ENCODE measurements around the gene CMTM3.
"Not testable (repeated sequence)": the region's sequence is repeated elsewhere in the genome, so short reads cannot be mapped to it uniquely, and the experiment has no call there.

CMTM3 gene, protein sequence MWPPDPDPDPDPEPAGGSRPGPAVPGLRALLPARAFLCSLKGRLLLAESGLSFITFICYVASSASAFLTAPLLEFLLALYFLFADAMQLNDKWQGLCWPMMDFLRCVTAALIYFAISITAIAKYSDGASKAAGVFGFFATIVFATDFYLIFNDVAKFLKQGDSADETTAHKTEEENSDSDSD

DNA sequence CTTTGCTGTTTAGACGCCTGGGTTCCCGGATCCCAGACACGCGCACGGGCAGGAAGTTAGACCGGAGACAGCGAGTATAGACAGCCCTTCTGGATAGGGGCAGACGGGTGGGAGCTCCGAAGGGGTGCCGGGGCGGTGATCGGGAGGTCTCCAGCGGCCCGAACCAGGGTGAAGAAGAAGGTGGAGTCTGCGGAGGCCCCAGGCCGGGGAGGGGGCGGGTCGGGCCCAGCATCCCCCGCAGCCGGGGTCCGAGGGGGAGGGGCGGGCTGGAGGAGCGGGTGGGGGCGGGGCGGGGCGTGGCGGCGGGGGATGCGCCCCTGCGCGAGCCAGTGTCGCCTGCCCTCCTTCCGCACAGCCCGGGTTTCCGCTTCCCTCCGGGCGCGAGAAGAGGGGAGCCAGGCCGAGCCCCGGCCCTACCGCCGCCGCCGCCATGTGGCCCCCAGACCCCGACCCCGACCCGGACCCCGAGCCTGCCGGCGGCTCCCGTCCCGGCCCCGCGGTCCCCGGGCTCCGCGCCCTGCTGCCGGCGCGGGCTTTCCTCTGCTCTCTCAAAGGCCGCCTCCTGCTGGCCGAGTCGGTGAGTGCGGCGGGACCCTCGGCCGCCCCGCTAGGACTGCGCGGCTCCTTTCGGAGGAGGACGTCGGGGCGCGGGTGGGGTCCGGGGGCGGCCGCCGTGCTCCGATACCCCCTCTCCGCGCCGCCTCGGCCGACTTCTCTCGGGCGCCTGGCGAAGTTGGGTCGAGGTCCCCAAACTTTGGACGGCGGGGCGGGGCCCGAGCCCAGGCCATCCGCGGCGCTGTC lies at the start of gene CMTM3:
Gene CMTM3 (plus strand): TSS at position 329 of the 801 bp plus-strand sequence. CDS start 102 bp downstream, at position 431.
- DNase-seq, result peak; percentile 28

DNA sequence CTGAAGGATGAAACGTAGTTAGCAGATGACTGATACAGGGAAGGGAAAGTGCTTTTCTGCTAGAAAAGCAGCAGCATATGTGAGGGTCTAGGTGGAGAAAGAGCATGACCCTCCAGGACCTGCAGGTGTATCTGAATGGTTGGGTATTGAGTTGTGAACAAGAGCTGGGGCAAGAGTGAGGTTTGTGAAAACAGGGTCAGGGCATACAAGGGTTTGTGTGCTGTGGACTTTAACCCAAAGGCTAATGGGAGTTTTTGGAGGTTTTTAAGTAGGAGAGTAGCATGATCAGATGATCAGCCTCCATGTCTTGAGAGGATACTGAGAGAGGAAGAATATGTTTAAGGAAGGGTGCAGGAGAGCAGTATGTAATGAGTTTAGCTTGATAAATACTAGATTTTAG lies 44.4 kb upstream of the CMTM3 start:
- no peak for DNase-seq

DNA sequence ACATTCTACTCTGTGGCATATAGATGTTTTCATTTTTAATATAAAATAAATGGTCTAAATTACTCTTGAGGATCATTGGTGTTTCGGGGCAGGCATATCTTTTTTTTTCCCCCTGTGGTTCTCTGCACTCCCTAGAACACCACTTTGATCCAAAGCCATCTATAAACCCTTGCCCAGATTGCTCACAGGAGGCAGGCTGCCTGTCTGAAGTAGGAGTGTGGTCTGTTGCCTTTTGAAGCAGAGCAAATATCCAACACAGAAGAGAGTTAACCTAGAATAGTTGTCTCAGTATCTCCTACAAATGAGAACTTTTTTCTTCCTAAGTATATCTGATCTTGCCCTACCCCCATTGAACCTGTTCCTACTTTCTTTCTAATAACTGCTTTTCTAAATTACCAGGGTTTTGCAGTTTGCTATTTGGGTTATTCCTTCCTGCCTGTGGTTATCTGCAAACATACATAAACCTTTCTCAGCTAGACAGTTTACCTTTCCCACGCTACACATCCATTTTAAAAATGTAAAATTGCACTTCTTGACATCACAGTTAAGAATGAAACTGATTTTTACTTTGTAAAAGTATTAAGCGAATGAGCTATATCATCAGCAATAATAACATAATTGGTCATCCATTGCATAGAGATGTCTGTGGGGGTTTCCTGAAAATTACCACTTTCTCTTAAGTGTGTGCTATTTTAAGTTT lies 43.0 kb upstream of the CMTM3 start:
- no peak for DNase-seq

DNA sequence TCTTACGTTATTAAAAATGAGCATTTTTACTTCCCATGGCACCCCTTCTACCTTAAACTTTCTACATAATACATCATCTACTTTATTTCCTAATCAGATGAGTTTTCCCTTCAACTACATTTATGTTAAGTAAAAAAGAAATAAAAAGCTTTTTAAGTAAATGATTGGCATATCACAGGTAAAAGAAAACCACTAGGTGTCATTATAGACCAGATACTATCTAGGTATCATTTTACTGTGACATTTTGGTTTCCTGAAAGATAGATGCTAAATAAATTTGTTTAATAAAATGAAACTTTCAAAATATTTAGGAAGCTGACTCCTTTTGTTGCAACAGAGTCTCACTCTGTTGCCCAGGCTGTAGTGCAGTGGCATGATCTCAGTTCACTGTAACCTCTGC lies 42.1 kb upstream of the CMTM3 start:
- no peak for DNase-seq

DNA sequence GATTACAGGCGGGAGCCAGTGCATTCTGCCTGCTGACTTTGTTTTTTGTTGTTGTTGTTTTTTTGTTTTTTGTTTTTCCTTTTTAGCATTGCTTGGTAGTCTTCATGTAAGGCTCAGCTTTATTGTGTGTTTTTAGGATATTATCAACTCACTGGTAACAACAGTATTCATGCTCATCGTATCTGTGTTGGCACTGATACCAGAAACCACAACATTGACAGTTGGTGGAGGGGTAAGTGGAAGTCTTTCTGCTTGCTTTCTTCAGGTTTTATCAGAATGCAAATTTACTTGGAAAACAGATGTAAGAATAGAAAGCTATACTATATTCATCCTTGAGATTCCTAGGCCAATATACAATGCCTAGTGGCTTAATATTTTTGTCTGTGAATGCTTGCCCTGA lies 41.5 kb upstream of the CMTM3 start:
- no peak for DNase-seq

DNA sequence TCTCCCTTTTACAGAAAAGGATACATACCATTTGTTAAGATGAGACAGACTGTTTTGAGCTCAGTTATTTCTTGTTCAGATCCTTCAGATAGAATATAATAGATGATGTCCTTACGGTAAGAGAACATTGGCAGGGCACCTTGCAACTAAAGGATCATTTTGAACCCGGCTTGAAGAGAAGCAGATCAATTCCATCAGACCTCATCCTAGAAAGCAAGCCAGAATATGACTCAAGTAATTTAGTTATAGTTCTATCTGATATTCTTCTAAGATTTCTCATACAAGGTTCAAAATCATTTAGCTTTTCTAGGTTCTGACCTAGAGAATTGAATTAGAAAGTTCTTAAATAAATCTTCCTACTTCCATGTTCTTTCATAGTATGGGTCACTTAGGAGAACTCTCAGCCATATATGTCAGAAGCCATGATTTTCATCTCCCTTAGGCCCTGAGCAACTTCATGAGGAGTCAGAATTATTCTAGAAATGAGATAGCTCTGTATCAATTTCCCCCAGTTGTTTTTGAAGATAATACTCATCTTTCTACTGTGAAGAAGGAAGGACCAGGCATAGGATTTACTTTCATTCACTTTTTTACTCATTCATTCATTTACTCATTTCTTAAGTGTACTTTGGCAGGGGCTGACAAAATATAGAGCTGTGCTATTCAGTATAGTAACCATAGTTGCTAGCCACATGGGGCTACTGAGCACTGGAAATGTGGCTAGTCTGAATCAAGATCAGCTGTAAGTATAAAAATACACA lies 40.8 kb upstream of the CMTM3 start:
- no peak for DNase-seq

DNA sequence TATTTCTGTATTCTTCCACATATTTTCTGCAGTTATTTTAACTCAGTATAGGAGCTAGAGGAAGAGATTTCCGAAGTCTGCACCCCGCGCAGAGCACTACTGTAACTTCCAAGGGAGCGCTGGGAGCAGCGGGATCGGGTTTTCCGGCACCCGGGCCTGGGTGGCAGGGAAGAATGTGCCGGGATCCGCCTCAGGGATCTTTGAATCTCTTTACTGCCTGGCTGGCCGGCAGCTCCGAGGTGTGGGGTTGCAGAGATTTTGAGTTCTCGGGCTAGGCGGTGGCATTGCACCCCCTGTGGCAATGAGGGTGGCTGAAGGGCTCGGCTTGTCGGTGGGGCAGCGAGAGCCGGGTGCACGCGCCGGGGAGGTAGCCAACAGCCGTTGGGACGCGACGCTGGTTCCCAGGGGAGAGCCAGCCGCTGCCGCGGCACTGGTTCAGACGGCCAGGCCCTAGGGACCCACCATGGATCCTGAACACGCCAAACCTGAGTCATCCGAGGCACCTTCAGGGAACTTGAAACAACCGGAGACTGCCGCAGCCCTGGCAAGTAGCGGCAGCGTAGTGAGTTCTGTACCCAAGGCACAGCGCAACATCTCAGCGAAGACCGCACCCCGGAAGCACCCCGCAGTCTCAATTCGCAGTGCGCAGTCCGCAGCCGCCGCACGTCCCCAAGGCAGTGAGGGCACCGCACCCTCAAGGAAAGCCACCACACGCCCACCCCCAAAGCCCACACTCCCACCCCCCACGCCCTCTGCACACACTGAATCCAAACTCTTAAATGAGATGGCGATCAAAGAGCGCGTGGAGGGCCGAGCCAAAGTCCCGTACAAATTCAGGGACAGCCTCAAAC lies 38.2 kb upstream of the CMTM3 start, which contains the start of gene CMTM1:
Gene CMTM1 (plus strand): TSS at position 389 of the 851 bp plus-strand sequence. CDS start 75 bp downstream, at position 464.
- DNase-seq, result no peak

DNA sequence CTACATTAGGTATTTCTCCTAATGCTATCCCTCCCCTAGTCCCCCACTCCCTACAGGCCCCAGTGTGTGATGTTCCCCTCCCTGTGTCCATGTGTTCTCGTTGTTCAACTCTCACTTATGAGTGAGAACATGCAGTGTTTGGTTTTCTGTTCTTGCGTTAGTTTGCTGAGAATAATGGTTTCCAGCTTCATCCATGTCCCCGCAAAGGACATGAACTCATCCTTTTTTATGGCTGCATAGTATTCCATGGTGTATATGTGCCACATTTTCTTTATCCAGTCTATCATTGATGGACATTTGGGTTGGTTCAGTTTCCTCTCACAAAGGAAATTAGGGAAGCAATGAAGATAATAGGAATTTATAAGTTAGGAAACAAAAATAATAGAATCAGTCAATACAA lies 37.2 kb upstream of the CMTM3 start:
- DNase-seq, result not testable (repeated sequence)

DNA sequence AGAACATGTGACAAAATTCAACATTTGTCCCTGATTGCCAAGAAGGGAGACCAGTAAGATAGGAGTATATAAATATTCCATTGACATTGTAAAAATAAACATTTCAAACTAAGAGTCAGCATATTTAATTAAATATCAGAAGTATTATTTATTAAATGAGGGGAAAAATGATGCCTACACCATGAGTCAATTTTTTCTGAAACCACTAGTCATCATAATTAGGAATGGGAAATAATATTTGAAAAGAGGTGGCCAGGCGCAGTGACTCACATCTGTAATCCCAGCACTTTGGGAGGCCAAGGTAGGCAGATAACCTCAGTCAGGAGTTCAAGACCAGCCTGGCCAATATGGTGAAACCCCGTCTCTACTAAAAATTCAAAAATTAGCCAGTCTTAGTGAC lies 36.1 kb upstream of the CMTM3 start:
- no peak for DNase-seq

DNA sequence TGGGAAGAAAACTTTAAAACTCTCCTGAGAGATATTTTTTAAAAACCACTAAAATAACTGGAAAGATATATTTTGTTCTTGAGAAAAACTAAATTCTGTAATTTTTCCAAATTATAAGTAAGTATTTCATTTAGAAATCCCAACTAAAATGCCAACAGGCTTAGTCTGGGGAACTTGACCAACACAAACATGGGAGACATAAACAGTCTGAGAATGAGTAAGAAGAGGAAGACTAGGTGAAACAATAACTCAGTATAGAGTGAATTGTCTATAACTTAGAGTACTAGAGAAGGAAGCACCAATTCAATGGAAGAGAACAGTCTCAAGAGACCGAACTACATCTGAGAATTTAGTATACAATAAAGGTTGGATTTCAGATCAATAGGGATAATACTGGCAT lies 35.4 kb upstream of the CMTM3 start:
- no peak for DNase-seq

DNA sequence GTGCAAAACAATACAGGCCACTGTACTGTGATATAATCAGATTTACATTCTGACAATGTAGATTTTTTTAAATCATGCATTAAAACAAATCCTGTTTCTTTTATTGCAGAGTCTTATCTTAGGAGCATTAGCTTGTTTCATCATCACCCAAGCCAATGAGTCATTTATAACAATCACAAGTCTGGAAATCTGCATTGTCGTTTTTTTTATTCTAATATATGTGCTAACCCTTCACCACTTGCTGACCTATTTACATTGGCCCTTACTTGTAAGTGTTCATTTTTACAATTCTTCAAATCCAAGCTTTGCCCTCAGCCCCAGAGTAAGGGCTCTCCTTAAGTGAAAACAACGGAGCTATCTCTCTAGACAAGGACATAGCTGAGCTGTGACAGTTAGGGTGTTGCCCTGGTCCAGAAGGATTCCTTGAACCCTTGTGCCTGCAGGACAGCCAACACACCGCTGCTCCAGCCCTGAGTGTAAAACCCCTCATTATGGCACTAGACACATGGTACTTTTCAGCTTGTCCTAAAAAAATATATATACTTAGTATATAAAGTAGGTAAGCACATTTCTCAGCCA lies 34.6 kb upstream of the CMTM3 start:
- DNase-seq, result no peak

DNA sequence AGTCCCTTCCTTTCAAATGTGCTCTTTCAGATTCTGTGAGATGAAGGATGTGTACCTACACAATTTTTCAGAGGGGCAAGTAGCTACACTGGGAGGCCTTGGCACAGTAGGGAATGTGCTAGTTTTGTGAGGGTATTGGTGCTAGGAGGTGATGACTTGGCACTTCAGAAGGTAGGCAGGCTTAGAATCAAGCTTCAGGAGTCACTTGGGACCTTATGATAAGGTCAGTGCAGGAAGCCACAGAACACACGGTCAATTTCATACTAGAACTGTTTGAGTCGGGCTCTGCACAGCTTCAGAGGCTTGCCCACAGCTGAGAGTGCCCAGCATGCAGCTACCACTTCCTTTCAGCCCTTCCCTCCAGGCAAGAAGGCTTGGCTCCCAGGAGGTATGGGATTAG lies 32.1 kb upstream of the CMTM3 start:
- DNase-seq, result no peak

DNA sequence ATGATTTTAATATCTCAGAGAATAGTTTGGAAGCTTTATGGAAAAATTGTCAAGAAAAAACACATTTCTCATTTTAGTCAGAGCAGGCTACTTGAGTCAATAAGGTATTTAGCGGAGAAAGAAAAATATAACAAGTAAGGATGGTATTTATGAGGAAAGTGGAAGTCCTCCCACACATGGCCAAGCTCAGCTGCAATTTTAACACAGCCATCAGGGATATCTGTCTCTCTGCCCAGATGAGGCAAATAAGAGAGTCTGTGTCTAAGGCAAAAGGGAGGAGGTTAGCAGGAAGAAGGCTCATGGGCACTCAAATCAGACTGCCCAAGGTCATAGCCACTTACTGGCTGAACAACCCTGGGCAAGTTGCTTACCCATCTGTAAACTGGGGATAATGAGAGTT lies 30.4 kb upstream of the CMTM3 start:
- no peak for DNase-seq

DNA sequence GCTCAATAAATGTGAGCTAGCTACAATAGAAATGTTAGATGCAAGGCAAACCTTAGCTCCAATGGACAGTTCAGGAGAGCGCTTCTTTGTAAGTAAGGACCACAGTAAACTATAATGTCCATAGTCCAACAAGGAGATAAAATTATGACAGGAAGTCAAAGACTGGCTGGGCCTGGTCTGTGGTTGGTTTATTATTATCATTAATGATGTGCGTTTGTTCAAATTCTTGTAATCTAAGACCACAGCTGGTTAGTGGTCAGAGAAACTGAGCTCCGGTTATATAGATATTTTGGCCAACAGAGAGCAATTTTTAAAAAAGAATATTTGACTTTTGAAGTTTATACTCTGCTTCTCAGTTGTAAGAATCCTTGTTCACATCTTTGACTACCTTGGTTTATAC lies 30.0 kb upstream of the CMTM3 start:
- DNase-seq, result no peak

DNA sequence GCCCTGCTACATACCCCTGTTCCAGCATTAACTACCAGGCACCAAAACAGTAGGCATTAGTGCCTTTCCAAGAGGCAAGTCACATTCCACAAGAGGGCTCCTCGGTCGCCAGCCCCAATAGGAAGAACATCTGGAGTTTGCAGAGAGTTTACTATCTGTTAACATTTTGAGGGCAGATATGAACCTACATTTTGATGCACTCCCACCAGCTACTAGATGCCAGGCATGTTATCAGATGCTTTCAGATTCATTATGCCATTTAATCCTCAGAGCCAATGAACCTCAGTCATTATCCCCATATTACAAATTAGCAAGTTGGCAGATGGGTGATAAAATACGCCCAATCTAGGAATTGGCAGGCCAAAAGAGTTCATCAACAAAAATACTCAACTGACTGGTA lies 29.4 kb upstream of the CMTM3 start:
- DNase-seq, result no peak

DNA sequence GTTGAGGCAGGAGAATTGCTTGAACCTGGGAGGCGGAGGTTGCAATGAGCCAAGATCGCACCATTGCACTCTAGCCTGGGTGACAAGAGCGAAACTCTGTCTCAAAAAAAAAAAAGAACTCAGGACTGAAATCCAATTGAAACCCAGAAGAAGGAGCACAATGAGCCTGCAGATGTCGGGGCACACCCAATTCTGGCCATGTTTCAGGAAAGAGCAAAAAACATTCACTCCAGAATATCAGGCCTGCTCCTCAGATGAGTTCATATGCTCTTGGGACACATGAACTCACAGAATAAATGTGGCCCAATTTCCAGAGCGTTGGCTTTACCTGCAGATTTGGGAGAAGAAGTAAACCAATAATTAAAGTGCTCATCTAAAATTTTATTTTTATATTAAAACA lies 28.2 kb upstream of the CMTM3 start:
- DNase-seq, result no peak

DNA sequence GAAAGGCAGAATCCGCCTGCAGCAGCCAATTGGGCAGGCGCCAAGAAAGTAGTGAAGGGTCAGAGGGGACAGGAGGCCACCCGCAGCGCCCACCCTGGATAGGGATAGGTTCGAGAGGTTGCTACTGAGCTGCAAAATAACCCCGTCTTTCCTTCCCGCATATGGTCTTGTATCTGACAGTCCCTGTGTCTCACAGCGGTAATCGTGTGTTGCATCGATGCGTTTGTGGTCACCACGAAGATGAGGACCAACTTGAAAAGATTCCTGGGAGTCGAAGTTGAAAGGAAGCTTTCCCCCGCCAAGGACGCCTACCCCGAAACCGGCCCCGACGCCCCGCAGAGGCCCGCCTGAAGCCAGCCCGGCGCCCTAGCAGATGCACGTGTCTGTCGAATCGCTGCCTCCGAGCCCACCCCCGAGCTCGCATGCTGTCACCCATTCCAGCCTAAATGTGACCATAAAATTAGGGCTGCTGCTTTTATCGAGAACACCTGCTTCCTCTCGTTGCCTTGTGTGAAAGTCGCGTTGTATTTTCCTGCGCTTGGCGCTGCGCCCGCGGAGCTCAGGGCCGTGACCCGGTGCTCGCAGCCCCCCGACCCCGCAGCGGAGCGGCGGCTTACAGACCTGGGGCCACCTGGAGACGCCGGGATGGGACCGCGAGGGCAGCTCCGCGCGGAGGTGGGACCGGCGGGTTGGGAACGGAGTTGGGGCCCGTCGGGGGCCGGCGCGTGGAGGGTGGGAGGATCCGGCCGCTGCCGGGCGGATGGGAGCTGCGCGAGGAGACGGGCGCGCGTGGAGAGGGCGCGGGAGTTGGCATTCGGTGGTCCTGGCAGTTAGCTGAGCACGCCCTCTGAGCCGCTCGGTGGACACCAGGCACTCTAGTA lies 25.6 kb upstream of the CMTM3 start, which contains the start of gene CMTM2:
Gene CMTM2 (plus strand): TSS at position 813 of the 881 bp plus-strand sequence. CDS start 145 bp downstream, outside the sequence.
- DNase-seq, result no peak

DNA sequence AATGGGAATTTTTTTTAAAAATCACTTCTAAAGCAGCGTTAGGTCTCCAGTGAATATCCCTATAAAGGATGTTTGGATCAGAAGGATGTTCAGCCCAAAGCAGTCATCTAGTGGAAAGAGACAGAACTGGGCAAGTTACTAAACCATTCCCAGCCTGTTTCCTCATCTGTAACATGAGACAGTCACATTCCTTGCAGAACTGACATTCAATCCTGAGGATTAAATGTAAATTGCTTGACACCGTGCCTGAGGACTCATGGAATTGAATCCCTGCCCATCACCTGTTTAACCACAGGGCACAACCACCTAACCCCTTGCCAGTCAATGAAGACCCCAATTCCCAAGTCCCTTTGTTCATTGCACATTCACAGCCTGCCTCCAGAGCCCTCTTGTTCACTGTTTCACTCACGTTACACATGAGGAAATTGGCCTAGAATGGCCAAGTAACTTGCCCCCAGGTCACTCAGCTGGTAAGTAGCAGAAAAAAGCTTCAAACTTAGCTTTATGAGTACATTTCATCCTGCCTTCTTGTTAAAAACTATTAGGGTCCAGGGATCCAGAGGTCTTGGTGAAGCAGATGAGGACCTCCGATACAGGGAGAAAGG lies 23.8 kb upstream of the CMTM3 start:
- no peak for DNase-seq

DNA sequence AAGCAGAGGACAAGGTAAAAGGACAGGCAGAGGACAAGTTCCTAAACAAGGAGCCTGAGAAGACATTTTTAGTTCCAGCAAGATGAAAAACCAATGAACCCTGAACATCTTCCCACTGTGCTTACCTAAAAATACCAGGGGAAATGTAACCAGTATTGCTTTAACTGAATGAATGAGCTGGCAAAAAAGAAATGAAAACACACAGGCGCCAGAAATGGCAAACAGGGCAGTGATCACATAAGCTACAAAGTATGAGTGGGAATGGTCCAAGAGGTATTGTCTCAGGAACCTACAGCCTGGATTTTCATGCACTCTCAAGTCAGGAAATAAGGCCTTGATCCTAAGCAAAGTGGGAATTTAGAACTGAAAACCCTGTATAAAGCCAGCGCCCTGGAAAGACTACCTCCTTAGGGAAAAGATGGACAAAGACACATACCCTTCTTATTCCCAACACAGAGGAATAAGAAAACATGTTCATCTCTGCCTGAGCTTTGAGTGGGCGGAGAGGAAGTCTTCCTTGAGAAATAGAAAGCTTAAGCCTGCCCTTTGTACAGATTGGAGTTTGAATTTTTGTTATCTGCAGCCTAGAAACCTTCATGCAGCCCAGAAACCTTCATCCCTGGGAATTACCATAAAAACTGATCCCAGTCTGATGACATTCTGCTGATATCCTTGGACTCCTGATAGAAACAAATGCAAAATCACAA lies 23.1 kb upstream of the CMTM3 start:
- no peak for DNase-seq
